ENCODE results near the gene TARS2.

GRCh38 chr1:150530491-150531159 lies 43.4 kb downstream of the TARS2 start:
- TF ChIP-seq, protein P1, sequence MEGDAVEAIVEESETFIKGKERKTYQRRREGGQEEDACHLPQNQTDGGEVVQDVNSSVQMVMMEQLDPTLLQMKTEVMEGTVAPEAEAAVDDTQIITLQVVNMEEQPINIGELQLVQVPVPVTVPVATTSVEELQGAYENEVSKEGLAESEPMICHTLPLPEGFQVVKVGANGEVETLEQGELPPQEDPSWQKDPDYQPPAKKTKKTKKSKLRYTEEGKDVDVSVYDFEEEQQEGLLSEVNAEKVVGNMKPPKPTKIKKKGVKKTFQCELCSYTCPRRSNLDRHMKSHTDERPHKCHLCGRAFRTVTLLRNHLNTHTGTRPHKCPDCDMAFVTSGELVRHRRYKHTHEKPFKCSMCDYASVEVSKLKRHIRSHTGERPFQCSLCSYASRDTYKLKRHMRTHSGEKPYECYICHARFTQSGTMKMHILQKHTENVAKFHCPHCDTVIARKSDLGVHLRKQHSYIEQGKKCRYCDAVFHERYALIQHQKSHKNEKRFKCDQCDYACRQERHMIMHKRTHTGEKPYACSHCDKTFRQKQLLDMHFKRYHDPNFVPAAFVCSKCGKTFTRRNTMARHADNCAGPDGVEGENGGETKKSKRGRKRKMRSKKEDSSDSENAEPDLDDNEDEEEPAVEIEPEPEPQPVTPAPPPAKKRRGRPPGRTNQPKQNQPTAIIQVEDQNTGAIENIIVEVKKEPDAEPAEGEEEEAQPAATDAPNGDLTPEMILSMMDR (IDR thresholded peaks at IDR 0.05 in 2 of 3, conservative IDR thresholded peaks at IDR 0.05 in 1 of 3; ENCODE audit: control insufficient read depth in 2 of 3, extremely low read depth in 1 of 3, insufficient read depth in 1 of 3, low read depth in 3 of 3, low read length in 3 of 3), result no peak
- TF ChIP-seq REST (IDR thresholded peaks at IDR 0.05; ENCODE audit: low read depth, low read length), result no peak
- TF ChIP-seq SREBF1 (IDR thresholded peaks at IDR 0.05; ENCODE audit: low read length), result no peak
- TF ChIP-seq SPI1 (IDR thresholded peaks at IDR 0.05; ENCODE audit: borderline replicate concordance, insufficient read depth, low read depth, low read length), result no peak
- no peak for TF ChIP-seq POLR2AphosphoS5 (IDR thresholded peaks at IDR 0.05; ENCODE audit: low read length)
- TF ChIP-seq POLR2A (IDR thresholded peaks at IDR 0.05; ENCODE audit: low read depth, low read length), result no peak
- no peak for TF ChIP-seq ELK1 (IDR thresholded peaks at IDR 0.05; ENCODE audit: low read depth, low read length)
- no peak for TF ChIP-seq JUND (IDR thresholded peaks at IDR 0.05; ENCODE audit: low read depth, low read length)

Data from GM12878 (cell line).